Measurements from ENCODE around the gene CEP95.

GRCh38 chr17:64471440-64471839, 35.3 kb upstream of the CEP95 start:
- TF ChIP-seq, protein P1, sequence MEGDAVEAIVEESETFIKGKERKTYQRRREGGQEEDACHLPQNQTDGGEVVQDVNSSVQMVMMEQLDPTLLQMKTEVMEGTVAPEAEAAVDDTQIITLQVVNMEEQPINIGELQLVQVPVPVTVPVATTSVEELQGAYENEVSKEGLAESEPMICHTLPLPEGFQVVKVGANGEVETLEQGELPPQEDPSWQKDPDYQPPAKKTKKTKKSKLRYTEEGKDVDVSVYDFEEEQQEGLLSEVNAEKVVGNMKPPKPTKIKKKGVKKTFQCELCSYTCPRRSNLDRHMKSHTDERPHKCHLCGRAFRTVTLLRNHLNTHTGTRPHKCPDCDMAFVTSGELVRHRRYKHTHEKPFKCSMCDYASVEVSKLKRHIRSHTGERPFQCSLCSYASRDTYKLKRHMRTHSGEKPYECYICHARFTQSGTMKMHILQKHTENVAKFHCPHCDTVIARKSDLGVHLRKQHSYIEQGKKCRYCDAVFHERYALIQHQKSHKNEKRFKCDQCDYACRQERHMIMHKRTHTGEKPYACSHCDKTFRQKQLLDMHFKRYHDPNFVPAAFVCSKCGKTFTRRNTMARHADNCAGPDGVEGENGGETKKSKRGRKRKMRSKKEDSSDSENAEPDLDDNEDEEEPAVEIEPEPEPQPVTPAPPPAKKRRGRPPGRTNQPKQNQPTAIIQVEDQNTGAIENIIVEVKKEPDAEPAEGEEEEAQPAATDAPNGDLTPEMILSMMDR (IDR thresholded peaks at IDR 0.05 in 2 of 3, conservative IDR thresholded peaks at IDR 0.05 in 1 of 3; ENCODE audit: borderline replicate concordance in 1 of 3, insufficient read depth in 1 of 3, low read depth in 2 of 3, low read length in 2 of 3): no peak
- no peak for TF ChIP-seq FOSL1 (IDR thresholded peaks at IDR 0.05; ENCODE audit: low read depth)
- TF ChIP-seq SRF (IDR thresholded peaks at IDR 0.05; ENCODE audit: low read depth): no peak
- TF ChIP-seq POLR2AphosphoS5 (IDR thresholded peaks at IDR 0.05; ENCODE audit: low read depth, low read length): no peak
- TF ChIP-seq EZH2phosphoT487 (IDR thresholded peaks at IDR 0.05; ENCODE audit: borderline replicate concordance): no peak
- no peak for TF ChIP-seq RAD21 (IDR thresholded peaks at IDR 0.05; ENCODE audit: low read depth)
- TF ChIP-seq, protein P2, sequence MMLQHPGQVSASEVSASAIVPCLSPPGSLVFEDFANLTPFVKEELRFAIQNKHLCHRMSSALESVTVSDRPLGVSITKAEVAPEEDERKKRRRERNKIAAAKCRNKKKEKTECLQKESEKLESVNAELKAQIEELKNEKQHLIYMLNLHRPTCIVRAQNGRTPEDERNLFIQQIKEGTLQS (IDR thresholded peaks at IDR 0.05): no peak
- TF ChIP-seq, protein P3, sequence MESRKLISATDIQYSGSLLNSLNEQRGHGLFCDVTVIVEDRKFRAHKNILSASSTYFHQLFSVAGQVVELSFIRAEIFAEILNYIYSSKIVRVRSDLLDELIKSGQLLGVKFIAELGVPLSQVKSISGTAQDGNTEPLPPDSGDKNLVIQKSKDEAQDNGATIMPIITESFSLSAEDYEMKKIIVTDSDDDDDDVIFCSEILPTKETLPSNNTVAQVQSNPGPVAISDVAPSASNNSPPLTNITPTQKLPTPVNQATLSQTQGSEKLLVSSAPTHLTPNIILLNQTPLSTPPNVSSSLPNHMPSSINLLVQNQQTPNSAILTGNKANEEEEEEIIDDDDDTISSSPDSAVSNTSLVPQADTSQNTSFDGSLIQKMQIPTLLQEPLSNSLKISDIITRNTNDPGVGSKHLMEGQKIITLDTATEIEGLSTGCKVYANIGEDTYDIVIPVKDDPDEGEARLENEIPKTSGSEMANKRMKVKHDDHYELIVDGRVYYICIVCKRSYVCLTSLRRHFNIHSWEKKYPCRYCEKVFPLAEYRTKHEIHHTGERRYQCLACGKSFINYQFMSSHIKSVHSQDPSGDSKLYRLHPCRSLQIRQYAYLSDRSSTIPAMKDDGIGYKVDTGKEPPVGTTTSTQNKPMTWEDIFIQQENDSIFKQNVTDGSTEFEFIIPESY (IDR thresholded peaks at IDR 0.05; ENCODE audit: extremely low read depth, insufficient replicate concordance, low read length): no peak
- no peak for TF ChIP-seq SP1 (IDR thresholded peaks at IDR 0.05; ENCODE audit: low read depth)
- TF ChIP-seq POLR2A (IDR thresholded peaks at IDR 0.05; ENCODE audit: borderline replicate concordance, extremely low read depth, insufficient read depth, insufficient read length): no peak
- no peak for TF ChIP-seq REST (IDR thresholded peaks at IDR 0.05; ENCODE audit: low read depth)
- no peak for TF ChIP-seq TCF7L2 (IDR thresholded peaks at IDR 0.05; ENCODE audit: borderline replicate concordance, extremely low read depth, insufficient read depth, insufficient read length)
- TF ChIP-seq CBX3 (IDR thresholded peaks at IDR 0.05; ENCODE audit: low read depth): no peak
- TF ChIP-seq JUND (IDR thresholded peaks at IDR 0.05): no peak

All from HCT116 (cell line).